Coronary artery (tissue), 2 donors: Measurements from ENCODE around the gene TOGARAM1.

Experiments used
- DNase-seq: peaks from one replicate; pipeline ENCODE4 v3.0.0-alpha.2; 2017; ENCODE audit warnings: low spot score
- H3K27ac ChIP-seq, 2 donors: fragments of 200-600 bp; sonication (generic); one replicate each; pipeline ENCODE4 v1.5.1; 2016 to 2019
- H3K4me3 ChIP-seq: fragments of 200-600 bp; sonication (generic); 2 replicates; pipeline ENCODE4 v1.5.1; 2016; ENCODE audit warnings: mild to moderate bottlenecking, moderate library complexity
- TF ChIP-seq, protein P1 (sequence below): fragments of 200-600 bp; sonication (generic); IDR thresholded peaks from one replicate; pipeline ENCODE4 v1.5.1; 2019; ENCODE audit warnings: antibody characterized with exemption

The TOGARAM1 gene

GRCh38 chr14:44963044-44963528 is 1.1 kb downstream of the TOGARAM1 start:
- TF ChIP-seq, protein P1, sequence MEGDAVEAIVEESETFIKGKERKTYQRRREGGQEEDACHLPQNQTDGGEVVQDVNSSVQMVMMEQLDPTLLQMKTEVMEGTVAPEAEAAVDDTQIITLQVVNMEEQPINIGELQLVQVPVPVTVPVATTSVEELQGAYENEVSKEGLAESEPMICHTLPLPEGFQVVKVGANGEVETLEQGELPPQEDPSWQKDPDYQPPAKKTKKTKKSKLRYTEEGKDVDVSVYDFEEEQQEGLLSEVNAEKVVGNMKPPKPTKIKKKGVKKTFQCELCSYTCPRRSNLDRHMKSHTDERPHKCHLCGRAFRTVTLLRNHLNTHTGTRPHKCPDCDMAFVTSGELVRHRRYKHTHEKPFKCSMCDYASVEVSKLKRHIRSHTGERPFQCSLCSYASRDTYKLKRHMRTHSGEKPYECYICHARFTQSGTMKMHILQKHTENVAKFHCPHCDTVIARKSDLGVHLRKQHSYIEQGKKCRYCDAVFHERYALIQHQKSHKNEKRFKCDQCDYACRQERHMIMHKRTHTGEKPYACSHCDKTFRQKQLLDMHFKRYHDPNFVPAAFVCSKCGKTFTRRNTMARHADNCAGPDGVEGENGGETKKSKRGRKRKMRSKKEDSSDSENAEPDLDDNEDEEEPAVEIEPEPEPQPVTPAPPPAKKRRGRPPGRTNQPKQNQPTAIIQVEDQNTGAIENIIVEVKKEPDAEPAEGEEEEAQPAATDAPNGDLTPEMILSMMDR = no peak
- DNase-seq = no peak
- H3K4me3 ChIP-seq = peak overlapping the region; percentile 81
- peak overlapping the region; percentile 83 to 93 for H3K27ac ChIP-seq

- TF ChIP-seq, protein P1 = no peak
- H3K27ac ChIP-seq = no peak overlapping the region
- peak overlapping the region; percentile 81 for H3K4me3 ChIP-seq
- DNase-seq = no peak
Measured at GRCh38 chr14:44963775-44964380, 1.9 kb downstream of the TOGARAM1 start.

DNA sequence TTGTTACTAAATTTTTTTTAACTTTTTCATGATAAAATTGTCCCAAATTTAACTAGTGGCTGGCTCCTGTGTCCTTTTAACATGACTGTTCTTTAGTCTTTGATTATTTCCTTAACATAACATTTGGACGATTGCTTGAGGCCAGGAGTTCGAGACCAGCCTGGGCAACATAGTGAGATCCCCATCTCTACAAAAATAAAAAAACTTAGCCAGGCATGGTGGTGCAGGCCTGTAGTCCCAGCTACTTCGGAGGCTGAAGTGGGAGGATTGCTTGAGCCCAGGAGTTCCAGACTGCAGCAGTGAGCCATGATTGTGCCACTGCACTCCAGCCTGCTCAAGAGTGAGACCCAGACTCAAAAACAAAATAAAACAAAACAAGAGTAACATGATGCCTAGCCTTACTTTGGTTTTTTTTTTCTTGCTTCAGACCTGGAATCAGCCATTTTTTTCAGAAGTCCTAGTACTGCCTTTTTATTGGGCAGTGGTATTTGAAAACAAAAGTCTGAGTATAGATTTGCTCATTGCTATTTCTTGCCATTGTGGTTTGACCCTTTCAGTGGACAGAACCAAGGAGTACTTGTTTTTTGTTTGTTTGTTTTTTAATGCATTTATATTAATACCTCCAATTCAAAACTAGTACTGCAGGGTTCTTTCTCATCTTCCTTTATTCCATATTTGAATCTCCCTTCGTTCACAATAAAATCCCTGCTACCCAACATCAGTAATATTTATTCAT is 4.8 kb downstream of the TOGARAM1 start:
- TF ChIP-seq, protein P1 = no peak
- peak overlapping the region; percentile 62 for H3K4me3 ChIP-seq
- H3K27ac ChIP-seq = no peak overlapping the region
- DNase-seq = no peak

DNA sequence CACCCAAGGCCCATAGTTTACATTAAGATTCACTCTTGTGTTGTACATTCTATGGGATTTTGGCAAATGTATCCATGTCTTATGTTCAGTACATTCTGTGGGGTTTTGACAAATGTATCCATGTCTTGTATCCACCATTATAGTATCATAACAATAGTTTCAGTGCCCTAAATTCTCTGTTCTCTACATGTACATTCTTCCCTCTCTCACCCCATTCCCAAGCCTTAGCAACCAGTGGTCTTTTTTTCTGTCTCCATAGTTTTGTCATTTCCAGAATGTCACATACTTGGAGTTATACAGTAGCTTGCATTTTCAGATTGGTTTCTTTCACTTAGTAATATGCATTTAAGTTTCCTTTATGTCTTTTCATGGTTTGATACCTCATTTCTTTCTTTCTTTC is 6.7 kb downstream of the TOGARAM1 start:
- no peak for DNase-seq
- no peak overlapping the region for H3K27ac ChIP-seq
- TF ChIP-seq, protein P1 = no peak
- H3K4me3 ChIP-seq = no peak overlapping the region

GRCh38 chr14:44970907-44971306 is 8.9 kb downstream of the TOGARAM1 start:
- Histone ChIP-seq H3K4me3 (no peak overlapping the region), H3K27ac (no peak overlapping the region)
- no peak for DNase-seq
- TF ChIP-seq, protein P1 = no peak

DNA sequence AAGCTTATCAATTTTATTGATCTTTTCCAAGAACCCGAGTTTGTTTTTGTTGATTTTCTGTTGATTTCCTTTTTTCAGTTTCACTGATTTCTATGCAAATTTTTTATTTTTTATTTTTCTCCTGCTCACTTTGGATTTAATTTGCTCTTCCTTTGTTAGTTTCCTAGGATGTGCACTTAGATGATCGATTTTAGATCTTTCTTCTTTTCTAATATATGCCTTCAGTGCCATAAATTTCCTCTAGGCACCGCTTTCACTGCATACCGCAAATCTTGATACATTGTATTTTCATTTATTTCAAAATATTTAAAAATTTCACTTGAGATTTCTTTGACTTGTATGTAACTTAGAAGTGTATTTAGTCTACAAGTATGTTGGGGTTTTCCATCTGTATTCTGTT is 9.5 kb downstream of the TOGARAM1 start:
- TF ChIP-seq, protein P1 = no peak
- DNase-seq = no peak
- Histone ChIP-seq H3K4me3 (no peak overlapping the region), H3K27ac (no peak overlapping the region)

- H3K4me3 ChIP-seq = no peak overlapping the region
- TF ChIP-seq, protein P1 = no peak
- DNase-seq = no peak
- no peak overlapping the region for H3K27ac ChIP-seq
Measured at GRCh38 chr14:44979273-44979672, 17.3 kb downstream of the TOGARAM1 start.
